ENCODE data around the gene CTNS. TPM values are rescaled to one million over a fixed set of nuclear protein-coding genes. Genes with fewer than 3 reads are reported as not detected.

CTNS gene
- total RNA-seq, 1 experiment from 2014 or later, result 5.1 TPM

DNA sequence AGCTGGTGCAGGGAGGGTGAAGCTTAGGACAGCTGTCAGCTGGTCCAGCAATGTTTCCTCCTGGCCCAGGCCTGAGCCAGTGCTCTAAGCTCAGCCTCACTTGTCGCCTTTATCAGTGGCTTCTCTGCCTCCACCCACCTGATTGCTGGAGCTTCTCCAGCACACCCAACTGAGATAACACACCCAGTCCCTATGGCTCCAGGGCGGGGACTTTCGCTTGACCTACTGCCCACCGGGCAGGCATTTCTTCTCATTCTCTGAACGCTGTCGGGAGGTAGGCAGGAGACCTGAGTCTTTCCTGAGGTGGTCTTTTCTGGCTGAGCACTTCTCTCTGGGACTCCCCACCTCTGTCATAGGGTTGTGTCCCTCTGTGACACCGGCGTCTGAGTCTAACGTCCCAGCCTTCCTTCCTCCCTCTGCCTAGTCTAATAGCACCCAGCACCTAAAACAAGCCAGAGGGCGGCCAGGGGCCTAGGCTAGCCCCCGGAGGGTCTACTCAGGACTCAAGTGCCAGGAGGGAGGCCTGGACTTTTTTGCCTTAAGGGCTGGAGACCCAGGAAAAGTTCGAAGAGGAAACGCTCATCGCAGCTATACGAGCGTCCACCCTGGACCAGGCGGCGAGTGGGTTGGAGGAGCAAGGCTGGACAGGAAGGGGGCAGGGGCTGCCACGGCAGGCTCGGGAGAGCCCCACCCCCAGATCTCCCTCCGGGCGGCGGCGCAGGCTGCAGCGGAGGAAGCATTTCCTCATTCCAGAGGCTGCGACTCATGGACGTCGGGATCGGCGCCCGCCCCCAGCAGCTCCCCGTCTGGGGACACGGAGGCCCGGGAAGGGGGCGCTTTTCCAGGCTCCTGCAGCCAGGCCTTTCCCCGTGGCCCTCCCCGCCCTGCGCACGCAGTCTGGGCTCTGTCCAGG lies 31.1 kb downstream of the CTNS start:
- Mint-ChIP-seq H3K4me3 (ENCODE audit: low read depth, unreplicated experiment) (peak overlapping the region; percentile 91), H3K36me3 (ENCODE audit: insufficient read depth, unreplicated experiment) (peaks cover 67% of the 10 kb centered on the region), H3K27ac (ENCODE audit: unreplicated experiment) (peak overlapping the region; percentile 58), H3K4me1 (ENCODE audit: low read depth, unreplicated experiment) (peaks cover 10% of the 10 kb centered on the region), H3K9me3 (ENCODE audit: low read depth, unreplicated experiment) (no peaks in the 10 kb centered on the region), H3K27me3 (ENCODE audit: unreplicated experiment) (no peaks in the 10 kb centered on the region)
- BruUV-seq (replicated peaks), result TSS peak; percentile 35
- intact Hi-C loops (cut with micrococcal nuclease; ENCODE audit: unreplicated experiment), result no loop called here
- peak; percentile 90 for DNase-seq
- CTCF ChIA-PET, result interaction anchor here (0.5 to 0.6 kb wide), 3 partner anchors 13 to 728 kb away, joined by 3 to 4 read pairs (median 4); no protein-coding TSS in a partner anchor
- TF ChIP-seq, protein P1, sequence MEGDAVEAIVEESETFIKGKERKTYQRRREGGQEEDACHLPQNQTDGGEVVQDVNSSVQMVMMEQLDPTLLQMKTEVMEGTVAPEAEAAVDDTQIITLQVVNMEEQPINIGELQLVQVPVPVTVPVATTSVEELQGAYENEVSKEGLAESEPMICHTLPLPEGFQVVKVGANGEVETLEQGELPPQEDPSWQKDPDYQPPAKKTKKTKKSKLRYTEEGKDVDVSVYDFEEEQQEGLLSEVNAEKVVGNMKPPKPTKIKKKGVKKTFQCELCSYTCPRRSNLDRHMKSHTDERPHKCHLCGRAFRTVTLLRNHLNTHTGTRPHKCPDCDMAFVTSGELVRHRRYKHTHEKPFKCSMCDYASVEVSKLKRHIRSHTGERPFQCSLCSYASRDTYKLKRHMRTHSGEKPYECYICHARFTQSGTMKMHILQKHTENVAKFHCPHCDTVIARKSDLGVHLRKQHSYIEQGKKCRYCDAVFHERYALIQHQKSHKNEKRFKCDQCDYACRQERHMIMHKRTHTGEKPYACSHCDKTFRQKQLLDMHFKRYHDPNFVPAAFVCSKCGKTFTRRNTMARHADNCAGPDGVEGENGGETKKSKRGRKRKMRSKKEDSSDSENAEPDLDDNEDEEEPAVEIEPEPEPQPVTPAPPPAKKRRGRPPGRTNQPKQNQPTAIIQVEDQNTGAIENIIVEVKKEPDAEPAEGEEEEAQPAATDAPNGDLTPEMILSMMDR (IDR thresholded peaks at IDR 0.05; ENCODE audit: unreplicated experiment), result no peak

DNA sequence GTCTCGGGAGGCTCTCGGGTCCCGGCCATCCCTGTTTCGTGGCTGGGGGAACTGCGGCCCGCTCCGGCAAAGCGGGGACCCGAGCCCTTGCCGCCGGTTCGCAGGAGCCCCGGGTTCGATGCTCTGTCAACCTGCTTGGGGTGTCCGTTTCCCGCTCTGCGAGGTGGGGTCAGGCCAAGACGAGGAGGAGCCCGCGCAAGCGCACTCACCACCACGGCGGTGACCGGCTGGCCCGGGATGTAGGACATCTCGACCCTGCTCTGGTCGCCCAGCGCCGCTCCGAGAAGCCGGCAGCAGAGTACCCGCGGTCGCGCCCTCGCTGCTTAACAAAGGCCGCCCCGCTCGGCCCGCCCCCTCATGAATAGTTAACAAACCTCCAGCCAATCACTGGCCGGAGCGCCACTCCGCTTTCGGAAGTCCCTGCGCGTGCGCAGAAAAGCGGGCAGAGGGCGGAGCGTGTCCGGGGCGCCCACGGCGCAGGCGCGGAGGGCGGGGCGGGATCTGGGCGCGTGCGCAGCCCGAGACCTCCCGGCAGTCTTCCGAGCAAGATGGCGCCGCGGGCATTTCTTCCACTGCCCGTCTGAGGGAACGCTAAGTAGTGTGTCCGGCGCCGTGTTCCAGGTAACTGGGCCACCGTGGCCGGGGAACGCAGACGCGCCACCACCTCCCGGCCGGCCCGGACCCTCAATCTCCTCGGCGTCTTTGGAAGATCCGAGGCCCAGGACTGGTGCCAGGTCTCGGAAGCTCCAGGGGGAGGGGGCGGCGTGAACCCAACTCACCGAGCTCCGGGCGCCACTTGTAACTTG lies 31.9 kb downstream of the CTNS start, which contains the start of the genes EMC6 and TAX1BP3:
EMC6 (plus strand) TSS at position 534 of the 806 bp plus-strand sequence. CDS start 335 bp downstream, outside the sequence.
TAX1BP3 (minus strand) TSS at position 300 of the 806 bp plus-strand sequence; CDS start at position 248, 52 bp downstream.
- Mint-ChIP-seq H3K27ac (ENCODE audit: unreplicated experiment) (peak within 1 kb of the TSS; percentile 82), H3K36me3 (ENCODE audit: insufficient read depth, unreplicated experiment) (peaks cover 65% of the 10 kb centered on the region), H3K27me3 (ENCODE audit: unreplicated experiment) (no peaks in the 10 kb centered on the region), H3K4me3 (ENCODE audit: low read depth, unreplicated experiment) (peak within 1 kb of the TSS; percentile 91), H3K9me3 (ENCODE audit: low read depth, unreplicated experiment) (no peaks in the 10 kb centered on the region), H3K4me1 (ENCODE audit: low read depth, unreplicated experiment) (peaks cover 10% of the 10 kb centered on the region)
- BruUV-seq (replicated peaks), result no TSS peak
- peak; percentile 96 for DNase-seq
- CTCF ChIA-PET, result interaction anchor here (0.5 to 0.6 kb wide), 2 partner anchors 14 to 45 kb away, joined by 4 read pairs; no protein-coding TSS in a partner anchor
- TF ChIP-seq, protein P1 (IDR thresholded peaks at IDR 0.05; ENCODE audit: unreplicated experiment), result no peak
- intact Hi-C loops (cut with micrococcal nuclease; ENCODE audit: unreplicated experiment), result no loop called here

DNA sequence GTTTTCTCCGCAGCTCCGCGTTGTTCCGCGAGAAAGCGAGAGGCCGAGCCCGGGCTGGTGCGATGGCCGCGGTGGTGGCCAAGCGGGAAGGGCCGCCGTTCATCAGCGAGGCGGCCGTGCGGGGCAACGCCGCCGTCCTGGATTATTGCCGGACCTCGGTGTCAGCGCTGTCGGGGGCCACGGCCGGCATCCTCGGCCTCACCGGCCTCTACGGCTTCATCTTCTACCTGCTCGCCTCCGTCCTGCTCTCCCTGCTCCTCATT lies 32.5 kb downstream of the CTNS start:
- TF ChIP-seq, protein P1 (IDR thresholded peaks at IDR 0.05; ENCODE audit: unreplicated experiment), result no peak
- peaks cover 63% of the 10 kb centered on the region for H3K36me3 Mint-ChIP-seq (ENCODE audit: insufficient read depth, unreplicated experiment)
- peak overlapping the region; percentile 82 for H3K27ac Mint-ChIP-seq (ENCODE audit: unreplicated experiment)
- H3K9me3 Mint-ChIP-seq (ENCODE audit: low read depth, unreplicated experiment), result no peaks in the 10 kb centered on the region
- peaks cover 10% of the 10 kb centered on the region for H3K4me1 Mint-ChIP-seq (ENCODE audit: low read depth, unreplicated experiment)
- CTCF ChIA-PET, result no interaction called here
- intact Hi-C loops (cut with micrococcal nuclease; ENCODE audit: unreplicated experiment), result no loop called here
- no peaks in the 10 kb centered on the region for H3K27me3 Mint-ChIP-seq (ENCODE audit: unreplicated experiment)
- no peak for DNase-seq
- TSS peak; percentile 98 for BruUV-seq (replicated peaks)
- peak overlapping the region; percentile 91 for H3K4me3 Mint-ChIP-seq (ENCODE audit: low read depth, unreplicated experiment)

DNA sequence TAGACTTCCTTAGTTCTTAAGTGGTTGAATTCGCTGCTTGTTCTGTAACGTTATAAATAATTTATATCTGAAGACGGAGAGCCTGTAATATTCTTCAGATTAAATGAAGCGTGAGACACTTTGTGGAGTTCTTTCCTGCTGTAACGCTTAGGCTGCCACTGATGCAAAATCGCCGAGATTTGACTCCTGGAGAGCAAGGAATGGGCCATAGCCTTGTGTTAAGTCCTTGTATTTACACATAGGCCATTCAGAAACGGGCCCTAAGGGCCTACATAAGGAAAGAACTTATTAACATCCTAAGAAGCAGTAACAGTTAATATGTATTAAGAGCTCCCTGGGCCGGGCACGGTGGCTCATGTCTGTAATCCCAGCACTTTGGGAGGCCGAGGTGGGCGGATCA lies 33.0 kb downstream of the CTNS start:
- H3K27ac Mint-ChIP-seq (ENCODE audit: unreplicated experiment), result peak overlapping the region; percentile 82
- TF ChIP-seq, protein P1 (IDR thresholded peaks at IDR 0.05; ENCODE audit: unreplicated experiment), result no peak
- peaks cover 10% of the 10 kb centered on the region for H3K4me1 Mint-ChIP-seq (ENCODE audit: low read depth, unreplicated experiment)
- intact Hi-C loops (cut with micrococcal nuclease; ENCODE audit: unreplicated experiment), result no loop called here
- CTCF ChIA-PET, result no interaction called here
- H3K36me3 Mint-ChIP-seq (ENCODE audit: insufficient read depth, unreplicated experiment), result peaks cover 58% of the 10 kb centered on the region
- no peaks in the 10 kb centered on the region for H3K27me3 Mint-ChIP-seq (ENCODE audit: unreplicated experiment)
- no peaks in the 10 kb centered on the region for H3K9me3 Mint-ChIP-seq (ENCODE audit: low read depth, unreplicated experiment)
- H3K4me3 Mint-ChIP-seq (ENCODE audit: low read depth, unreplicated experiment), result peak overlapping the region; percentile 91
- DNase-seq, result no peak
- BruUV-seq (replicated peaks), result no TSS peak

All from Calu3 (cell line).